Measurements from ENCODE around the gene BHMT. TPM values are rescaled to one million over a fixed set of nuclear protein-coding genes. Genes with fewer than 3 reads are reported as not detected.
A peak's percentile ranks its signal among the peaks of the same experiment; 100 is the strongest.

BHMT gene
- total and polyA plus RNA-seq, 9 of the 15 experiments (the other 6 are each of a cell fraction or from before 2014, with no cell fraction given), result not detected

GRCh38 chr5:79136618-79137017, 25.0 kb downstream of the BHMT start:
- Histone ChIP-seq H3K27me3 (ENCODE audit: control insufficient read depth in 2 of 2, insufficient read depth in 2 of 2, low read length in 2 of 2) (no peaks in the 10 kb centered on the region), H3K9me1 (ENCODE audit: control insufficient read depth, insufficient read depth, low read length) (no peaks in the 10 kb centered on the region), H3K36me3 (ENCODE audit: control insufficient read depth, insufficient read depth, low read length) (no peaks in the 10 kb centered on the region), H3K27ac (ENCODE audit: extremely low read depth, low read depth, low read length) (no peak overlapping the region), H4K20me1 (replicated peaks; ENCODE audit: control insufficient read depth, insufficient read depth, low read length) (no peaks in the 10 kb centered on the region), H3K4me3 (no peak overlapping the region), H3K4me2 (ENCODE audit: insufficient read depth, low read length) (no peak overlapping the region), H2AFZ (ENCODE audit: low read depth, low read length) (no peak overlapping the region), H3K9me3 (replicated peaks; ENCODE audit: control insufficient read depth, insufficient read depth, low read depth, low read length) (no peaks in the 10 kb centered on the region), H3K9ac (ENCODE audit: insufficient read depth in 1 of 2, low read depth in 2 of 2, low read length in 2 of 2) (no peak overlapping the region), H3K4me1 (replicated peaks in 1 of 2; ENCODE audit: control insufficient read depth in 2 of 2, insufficient read depth in 2 of 2, low read length in 2 of 2) (peaks cover 3% of the 10 kb centered on the region in 2 experiments; a peak in 1 of 5 replicates), H3K79me2 (ENCODE audit: control insufficient read depth, insufficient read depth, low read length) (no peaks in the 10 kb centered on the region)
- WGBS (ENCODE audit: insufficient coverage, low coverage, missing lambda C conversion rate), result 36% methylated on average over 2 of the region's 2 CpGs
- CTCF ChIA-PET (ENCODE audit: low intra/inter-chr PET ratio), result no interaction called here
- intact Hi-C loops (cut with micrococcal nuclease) (no loop called here), in situ Hi-C loops (cut with MboI) (loop anchor here (10.0 kb wide), 1 partner anchor 328 kb away; no protein-coding TSS in a partner anchor)
- FAIRE-seq (no peak), DNase-seq (ENCODE audit: extremely low read depth in 1 of 4, low spot score in 3 of 4) (no peak), ATAC-seq (no peak)
- no TSS peak for BruUV-seq (replicated peaks)
- no peak for TF ChIP-seq ARID1B (IDR thresholded peaks at IDR 0.05)
- no peak for TF ChIP-seq NUFIP1 (IDR thresholded peaks at IDR 0.05; ENCODE audit: partially characterized antibody)
- no peak for TF ChIP-seq SMAD2 (IDR thresholded peaks at IDR 0.05; ENCODE audit: low read depth, low read length)
- TF ChIP-seq STAT5B (CRISPR knock-in tag; IDR thresholded peaks at IDR 0.05), result no peak
- TF ChIP-seq ELF1 (tag; IDR thresholded peaks at IDR 0.05), result no peak
- TF ChIP-seq PTBP1 (IDR thresholded peaks at IDR 0.05; ENCODE audit: low read depth, low read length), result no peak
- TF ChIP-seq PTRF (tag; IDR thresholded peaks at IDR 0.05), result no peak
- POLR2A ChIA-PET, result no interaction called here

GRCh38 chr5:79140553-79140952, 28.9 kb downstream of the BHMT start:
- Histone ChIP-seq H3K4me1 (replicated peaks in 1 of 2; ENCODE audit: control insufficient read depth in 2 of 2, insufficient read depth in 2 of 2, low read length in 2 of 2) (peaks cover 0 to 10% of the 10 kb centered on the region in 2 experiments; a peak in 4 of 5 replicates), H3K9me1 (ENCODE audit: control insufficient read depth, insufficient read depth, low read length) (no peaks in the 10 kb centered on the region), H3K9ac (ENCODE audit: insufficient read depth in 1 of 2, low read depth in 2 of 2, low read length in 2 of 2) (no peak overlapping the region), H3K4me2 (ENCODE audit: insufficient read depth, low read length) (no peak overlapping the region), H3K79me2 (ENCODE audit: control insufficient read depth, insufficient read depth, low read length) (no peaks in the 10 kb centered on the region), H3K9me3 (replicated peaks; ENCODE audit: control insufficient read depth, insufficient read depth, low read depth, low read length) (no peaks in the 10 kb centered on the region), H3K4me3 (no peak overlapping the region), H3K36me3 (ENCODE audit: control insufficient read depth, insufficient read depth, low read length) (no peaks in the 10 kb centered on the region), H3K27me3 (ENCODE audit: control insufficient read depth in 2 of 2, insufficient read depth in 2 of 2, low read length in 2 of 2) (no peaks in the 10 kb centered on the region), H3K27ac (ENCODE audit: extremely low read depth, low read depth, low read length) (no peak overlapping the region), H4K20me1 (replicated peaks; ENCODE audit: control insufficient read depth, insufficient read depth, low read length) (no peaks in the 10 kb centered on the region), H2AFZ (ENCODE audit: low read depth, low read length) (no peak overlapping the region)
- ChIA-PET POLR2A (no interaction called here), CTCF (ENCODE audit: low intra/inter-chr PET ratio) (no interaction called here)
- TF ChIP-seq ZNF766 (CRISPR knock-in tag; conservative IDR thresholded peaks at IDR 0.05) (peak; percentile 99), TAF7 (tag; IDR thresholded peaks at IDR 0.05) (no peak), TRIM28 (IDR thresholded peaks at IDR 0.05) (peak; percentile 64; the same call in 1 of the 2 replicates), L3MBTL2 (IDR thresholded peaks at IDR 0.05) (no peak)
- in situ Hi-C loops (cut with MboI), result no loop called here
- FAIRE-seq (no peak), ATAC-seq (no peak), DNase-seq (ENCODE audit: extremely low read depth in 1 of 4, low spot score in 3 of 4) (no peak)
- WGBS (ENCODE audit: insufficient coverage, low coverage, missing lambda C conversion rate), result 0% methylated on average over 3 of the region's 3 CpGs
- intact Hi-C loops (cut with micrococcal nuclease), result no loop called here
- no TSS peak for BruUV-seq (replicated peaks)
